Occipital lobe (tissue), 2 donors: ENCODE measurements around the gene ARID1B. TPM values are rescaled to one million over a fixed set of nuclear protein-coding genes. Genes with fewer than 3 reads are reported as not detected.

Source experiments
- DNase-seq: peaks from one replicate; lab custom pipeline; 2025; lab: John Stamatoyannopoulos, UW
- total RNA-seq: library from RNA; depleted of rRNA; stranded (reverse); fragments of >200 nt; gene quantifications from one replicate; pipeline ENCODE4 v1.2.3, GENCODE V29; 2014

The ARID1B gene
- total RNA-seq, 1 donor from 2014 or later = 95.8 TPM

DNA sequence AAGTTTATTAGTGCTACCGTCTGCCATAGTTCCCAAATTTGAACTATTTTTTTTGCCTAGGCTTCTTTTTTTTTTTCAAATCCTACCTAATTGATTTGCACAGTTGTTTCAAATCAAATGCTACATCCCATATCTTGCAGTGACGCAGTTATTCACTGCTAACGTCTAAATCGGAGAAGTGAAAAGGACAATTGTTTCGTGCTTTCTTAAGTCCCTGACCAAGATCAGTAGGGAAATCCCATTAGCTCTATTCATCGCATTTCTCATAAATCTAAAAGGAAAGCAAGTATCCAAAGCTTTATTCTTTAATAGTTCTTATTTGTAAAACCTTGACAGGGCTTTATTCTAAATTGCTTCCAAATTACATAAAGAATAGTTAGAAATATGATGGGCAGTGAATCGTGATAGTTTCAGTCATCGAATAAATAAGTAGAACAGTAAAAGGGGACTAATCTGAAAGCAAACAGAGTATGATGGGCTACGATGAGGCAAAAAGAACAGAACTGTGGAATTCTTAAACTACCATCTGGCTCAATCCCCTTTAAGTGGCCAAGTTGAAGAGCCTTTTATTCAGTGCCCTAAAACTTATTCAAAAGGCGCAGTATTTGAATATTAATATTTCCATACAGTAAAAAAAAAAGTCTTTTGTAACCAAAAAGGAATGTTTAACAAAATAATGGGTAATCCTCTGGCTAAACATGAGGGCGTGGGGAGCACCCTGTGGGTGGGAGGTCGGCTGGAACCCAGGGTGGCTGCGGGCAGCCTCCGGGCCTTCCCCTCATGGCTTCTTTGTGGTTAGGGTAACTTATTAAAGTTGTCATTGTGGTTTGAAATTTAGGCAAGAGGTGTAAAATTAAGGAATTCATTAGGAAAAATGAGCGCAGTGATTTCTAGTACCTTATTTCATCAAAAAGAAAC lies 3.0 kb upstream of the ARID1B start:
- no peak for DNase-seq

DNA sequence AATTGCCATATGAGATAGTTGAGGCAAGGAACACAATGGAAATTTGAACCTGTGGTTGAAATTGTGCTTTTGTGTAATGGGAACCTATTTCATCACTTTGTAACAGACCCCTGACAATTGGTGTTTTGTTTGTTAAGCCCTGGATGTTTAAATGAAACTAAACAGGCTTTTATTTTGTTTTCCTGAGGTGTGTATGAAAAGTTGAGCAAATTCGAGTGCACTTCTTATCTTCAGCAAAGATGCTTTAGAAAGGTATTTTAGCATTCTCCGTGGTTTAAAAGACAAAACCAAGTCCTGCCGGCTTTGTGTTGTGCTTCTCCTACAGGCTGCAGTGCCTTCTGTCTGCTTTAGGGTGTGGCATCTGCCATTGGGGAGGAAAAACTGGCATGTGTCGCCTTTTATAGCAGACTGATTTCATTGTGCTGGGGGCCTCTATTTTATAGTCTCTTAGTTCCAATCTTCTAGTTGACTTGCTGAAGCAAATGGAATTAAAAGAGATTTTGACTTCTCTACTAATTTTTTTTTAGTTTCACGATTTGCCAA lies 2.2 kb upstream of the ARID1B start:
- DNase-seq = no peak

GRCh38 chr6:156775717-156776116 lies 1.5 kb upstream of the ARID1B start:
- no peak for DNase-seq

- DNase-seq = no peak
Measured at GRCh38 chr6:156776470-156776839, 723 bp upstream of the ARID1B start.

DNA sequence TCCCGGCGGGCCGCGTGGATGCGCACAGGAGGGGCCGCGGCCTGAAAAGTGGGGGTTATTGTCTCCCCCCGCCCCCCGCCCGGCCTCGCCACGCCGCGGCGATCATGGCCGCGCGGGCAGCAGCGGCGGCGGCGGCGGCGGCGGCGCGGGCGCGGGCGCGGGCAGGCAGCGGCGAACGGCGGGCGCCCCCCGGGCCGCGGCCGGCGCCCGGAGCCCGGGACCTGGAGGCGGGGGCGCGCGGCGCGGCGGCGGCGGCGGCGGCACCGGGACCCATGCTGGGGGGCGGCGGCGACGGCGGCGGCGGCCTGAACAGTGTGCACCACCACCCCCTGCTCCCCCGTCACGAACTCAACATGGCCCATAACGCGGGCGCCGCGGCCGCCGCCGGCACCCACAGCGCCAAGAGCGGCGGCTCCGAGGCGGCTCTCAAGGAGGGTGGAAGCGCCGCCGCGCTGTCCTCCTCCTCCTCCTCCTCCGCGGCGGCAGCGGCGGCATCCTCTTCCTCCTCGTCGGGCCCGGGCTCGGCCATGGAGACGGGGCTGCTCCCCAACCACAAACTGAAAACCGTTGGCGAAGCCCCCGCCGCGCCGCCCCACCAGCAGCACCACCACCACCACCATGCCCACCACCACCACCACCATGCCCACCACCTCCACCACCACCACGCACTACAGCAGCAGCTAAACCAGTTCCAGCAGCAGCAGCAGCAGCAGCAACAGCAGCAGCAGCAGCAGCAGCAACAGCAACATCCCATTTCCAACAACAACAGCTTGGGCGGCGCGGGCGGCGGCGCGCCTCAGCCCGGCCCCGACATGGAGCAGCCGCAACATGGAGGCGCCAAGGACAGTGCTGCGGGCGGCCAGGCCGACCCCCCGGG lies 637 bp downstream of the ARID1B start:
- peak; percentile 33 for DNase-seq

DNA sequence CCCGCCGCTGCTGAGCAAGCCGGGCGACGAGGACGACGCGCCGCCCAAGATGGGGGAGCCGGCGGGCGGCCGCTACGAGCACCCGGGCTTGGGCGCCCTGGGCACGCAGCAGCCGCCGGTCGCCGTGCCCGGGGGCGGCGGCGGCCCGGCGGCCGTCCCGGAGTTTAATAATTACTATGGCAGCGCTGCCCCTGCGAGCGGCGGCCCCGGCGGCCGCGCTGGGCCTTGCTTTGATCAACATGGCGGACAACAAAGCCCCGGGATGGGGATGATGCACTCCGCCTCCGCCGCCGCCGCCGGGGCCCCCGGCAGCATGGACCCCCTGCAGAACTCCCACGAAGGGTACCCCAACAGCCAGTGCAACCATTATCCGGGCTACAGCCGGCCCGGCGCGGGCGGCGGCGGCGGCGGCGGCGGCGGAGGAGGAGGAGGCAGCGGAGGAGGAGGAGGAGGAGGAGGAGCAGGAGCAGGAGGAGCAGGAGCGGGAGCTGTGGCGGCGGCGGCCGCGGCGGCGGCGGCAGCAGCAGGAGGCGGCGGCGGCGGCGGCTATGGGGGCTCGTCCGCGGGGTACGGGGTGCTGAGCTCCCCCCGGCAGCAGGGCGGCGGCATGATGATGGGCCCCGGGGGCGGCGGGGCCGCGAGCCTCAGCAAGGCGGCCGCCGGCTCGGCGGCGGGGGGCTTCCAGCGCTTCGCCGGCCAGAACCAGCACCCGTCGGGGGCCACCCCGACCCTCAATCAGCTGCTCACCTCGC lies 1.5 kb downstream of the ARID1B start:
- DNase-seq = peak; percentile 55

GRCh38 chr6:156779206-156780094 lies 2.3 kb downstream of the ARID1B start:
- peak; percentile 38 for DNase-seq

GRCh38 chr6:156780102-156780641 lies 3.0 kb downstream of the ARID1B start:
- peak; percentile 49 for DNase-seq

DNA sequence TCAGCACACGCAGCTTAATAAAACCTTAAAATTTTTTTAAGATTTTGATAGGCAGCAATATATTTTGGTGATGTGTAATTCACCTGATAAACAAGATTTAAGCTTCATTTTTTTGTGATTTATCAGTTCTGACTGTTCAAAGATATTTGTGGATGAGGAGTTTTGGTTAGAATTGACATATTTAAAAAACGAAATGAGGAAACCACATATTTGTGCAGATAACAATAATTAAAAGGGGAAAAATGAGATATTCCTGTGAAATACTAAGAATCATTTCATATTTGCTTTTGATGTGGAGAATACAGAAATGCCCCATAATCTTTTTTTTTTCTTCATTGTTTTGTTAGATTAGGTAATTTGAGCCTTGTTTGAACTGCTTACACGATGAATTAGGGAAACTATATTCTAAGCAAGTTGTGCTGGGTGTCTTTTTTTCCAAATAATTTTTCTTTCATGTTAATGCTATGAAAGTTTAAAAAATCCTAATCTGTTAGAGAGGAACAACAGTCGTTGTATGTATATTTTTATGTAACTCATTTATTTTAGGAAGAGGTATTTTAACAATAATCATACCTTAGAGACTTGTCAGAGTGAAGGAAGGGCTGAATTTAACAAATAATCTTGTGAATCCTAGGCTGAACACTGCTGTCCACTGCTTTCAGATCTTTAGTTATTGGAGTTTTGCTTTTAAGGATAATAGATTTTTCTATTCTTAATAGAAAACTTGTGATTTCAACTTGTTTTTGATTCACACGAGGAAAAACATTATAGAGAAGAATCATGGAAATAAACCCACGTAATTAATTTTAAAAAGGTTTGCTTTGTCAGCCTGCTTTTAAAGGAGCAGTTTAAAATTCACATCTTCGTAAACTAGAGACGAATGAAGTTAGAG lies 4.0 kb downstream of the ARID1B start:
- no peak for DNase-seq

DNA sequence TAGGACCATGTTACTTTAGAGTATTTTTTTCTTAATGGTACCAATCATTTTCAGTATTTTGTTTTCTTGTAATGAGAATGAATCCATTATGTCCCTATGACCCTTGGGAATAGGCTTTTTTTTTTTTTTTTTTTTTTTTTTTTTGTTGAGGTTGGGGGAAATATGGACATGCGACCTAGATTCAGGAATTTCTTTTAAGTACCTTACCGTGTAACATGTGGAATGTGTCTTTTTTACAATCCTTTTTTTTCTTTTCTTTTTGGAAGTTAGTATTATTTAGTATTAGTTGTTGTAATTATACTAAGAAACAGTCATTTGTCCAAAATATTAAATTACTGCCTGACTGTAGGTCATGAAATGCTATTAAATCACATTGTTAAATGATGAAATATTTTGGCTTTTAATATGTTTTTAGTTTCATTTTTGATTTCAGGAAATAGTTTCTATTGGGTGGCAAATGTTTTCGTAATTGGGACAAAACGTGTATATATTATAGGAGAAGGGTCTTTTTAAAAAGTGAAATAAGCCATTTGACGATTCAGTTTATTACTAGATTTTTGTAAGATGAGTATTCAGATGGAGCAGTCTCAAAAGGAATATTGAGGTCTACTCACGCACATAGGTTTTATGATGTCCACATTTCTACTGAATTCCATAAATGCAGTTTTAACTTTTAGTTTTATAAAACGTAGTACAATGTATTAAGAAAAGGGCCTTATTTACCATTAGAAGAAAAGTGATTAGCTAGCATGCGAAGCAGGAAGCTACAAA lies 4.9 kb downstream of the ARID1B start:
- DNase-seq = no peak

- no peak for DNase-seq
Measured at GRCh38 chr6:156782691-156783320, 5.6 kb downstream of the ARID1B start.

DNA sequence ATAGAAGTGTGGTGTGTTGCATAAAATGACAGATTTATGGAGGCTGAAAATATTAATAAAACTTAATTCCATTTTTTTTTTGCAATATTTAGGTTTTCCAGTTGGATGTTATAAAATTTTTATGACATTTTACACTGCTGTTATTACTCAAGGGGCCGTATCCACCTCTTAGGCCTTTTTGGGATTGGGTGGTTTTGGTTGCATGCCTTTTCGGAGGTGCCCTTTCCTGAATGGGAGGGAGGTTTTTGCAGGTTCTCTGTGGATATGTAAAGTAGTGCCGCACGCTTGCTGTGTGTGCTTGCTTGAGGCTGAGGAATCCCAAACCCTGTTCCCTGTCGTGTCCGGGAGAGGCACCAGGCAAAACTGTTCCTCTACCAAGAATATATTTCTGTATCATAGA lies 6.8 kb downstream of the ARID1B start:
- no peak for DNase-seq

GRCh38 chr6:156786652-156787051 lies 9.5 kb downstream of the ARID1B start:
- no peak for DNase-seq

DNA sequence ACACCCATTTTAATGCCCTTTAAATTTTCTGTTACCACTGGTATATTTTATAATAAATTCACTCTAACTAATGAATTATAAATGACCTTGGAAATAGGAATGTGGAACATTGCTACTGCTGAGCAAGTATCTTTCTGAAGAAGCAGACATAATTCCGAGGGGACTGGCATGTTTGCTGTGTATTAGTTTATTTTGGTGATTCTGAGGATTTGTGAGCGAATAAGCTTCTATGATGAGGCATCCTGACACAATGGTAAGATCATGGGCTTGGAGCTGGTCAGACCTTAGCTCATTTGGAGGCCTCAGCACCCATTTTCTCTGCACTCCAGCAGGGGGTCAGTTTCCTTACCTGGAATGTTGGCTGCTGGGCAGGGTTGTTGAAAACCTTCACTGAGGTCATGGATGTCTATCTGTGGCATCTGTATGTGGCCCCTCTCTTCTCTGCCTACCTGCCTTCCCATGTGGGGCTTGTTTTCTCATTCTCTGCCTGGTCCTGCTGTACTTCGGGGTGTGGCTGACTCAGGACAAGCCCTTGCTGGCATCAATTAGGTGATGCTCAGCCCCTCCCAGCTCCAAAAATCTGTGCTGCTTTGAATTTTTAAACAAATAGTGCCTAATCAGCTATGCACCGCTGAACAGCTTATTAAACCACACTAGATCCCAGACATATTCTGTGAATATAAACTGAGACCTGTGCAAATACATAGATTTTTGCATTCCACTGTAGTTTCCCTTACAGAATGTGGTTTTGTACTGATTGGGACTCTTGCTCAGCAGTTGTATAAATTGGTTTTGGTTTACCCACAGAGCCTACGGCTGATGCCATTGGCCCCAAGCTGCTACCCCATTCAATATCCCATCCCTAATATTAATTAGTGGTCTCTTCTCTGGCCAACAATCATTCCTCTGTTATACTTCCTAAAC lies 10.7 kb downstream of the ARID1B start:
- DNase-seq = no peak

- no peak for DNase-seq
Measured at GRCh38 chr6:156789081-156789943, 12.1 kb downstream of the ARID1B start.
